DOHH2 (cell line): ENCODE data around the gene TAF12.

Experiments
- EZH2phosphoT487 ChIP-seq: fragments of 200-600 bp; sonication (generic); IDR thresholded peaks from 2 replicates; pipeline ENCODE4 v1.6.1; 2017; ENCODE audit warnings: borderline replicate concordance, mild to moderate bottlenecking, antibody characterized with exemption, low read length, moderate library complexity, mixed read lengths
- TF ChIP-seq, protein P1 (sequence below): fragments of 200-600 bp; sonication (generic); IDR thresholded peaks from one replicate; pipeline ENCODE4 v1.5.1; 2014; ENCODE audit warnings: antibody characterized with exemption, mild to moderate bottlenecking, low read depth, low read length; ENCODE audit not compliant: poor library complexity, severe bottlenecking

DNA sequence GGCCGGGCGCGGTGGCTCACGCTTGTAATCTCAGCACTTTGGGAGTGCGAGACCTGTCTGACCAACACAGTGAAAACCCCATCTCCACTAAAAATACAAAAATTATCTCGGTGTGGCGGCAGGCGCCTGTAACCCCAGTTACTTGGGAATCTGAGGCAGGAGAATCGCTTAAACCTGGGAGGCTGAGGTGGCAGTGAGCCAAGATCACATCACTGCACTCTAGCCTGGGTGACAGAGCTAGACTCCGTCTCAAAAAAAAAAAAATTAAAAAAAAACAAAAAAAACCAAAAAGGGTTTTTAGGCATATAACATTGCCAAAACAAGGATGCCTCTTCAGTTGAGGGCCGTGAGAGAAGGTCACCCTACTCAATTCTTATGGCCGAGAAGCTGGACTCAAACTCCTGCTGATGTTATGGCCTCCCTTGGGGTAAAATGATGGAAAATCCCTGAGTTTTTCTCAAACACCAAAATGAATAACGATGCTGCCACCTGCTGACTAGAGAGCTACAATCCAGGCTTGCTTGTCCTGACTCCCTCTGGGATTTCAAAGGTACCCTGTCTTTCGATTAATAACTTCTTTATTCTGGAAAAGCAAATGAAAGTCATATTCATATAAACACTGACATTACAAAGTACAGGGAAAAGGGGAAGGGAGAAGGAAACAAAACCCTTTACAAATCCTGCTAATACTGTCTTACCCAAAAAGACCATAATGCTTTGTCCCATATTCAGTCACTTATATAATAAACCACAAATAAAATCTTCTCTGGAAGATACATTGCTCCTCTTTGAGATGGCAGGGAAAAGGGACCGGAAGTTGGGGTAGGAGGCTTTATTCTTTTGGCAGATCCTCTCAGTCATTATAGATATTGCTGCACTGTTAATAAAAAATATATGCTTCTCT lies 40.1 kb downstream of the TAF12 start:
- TF ChIP-seq, protein P1, sequence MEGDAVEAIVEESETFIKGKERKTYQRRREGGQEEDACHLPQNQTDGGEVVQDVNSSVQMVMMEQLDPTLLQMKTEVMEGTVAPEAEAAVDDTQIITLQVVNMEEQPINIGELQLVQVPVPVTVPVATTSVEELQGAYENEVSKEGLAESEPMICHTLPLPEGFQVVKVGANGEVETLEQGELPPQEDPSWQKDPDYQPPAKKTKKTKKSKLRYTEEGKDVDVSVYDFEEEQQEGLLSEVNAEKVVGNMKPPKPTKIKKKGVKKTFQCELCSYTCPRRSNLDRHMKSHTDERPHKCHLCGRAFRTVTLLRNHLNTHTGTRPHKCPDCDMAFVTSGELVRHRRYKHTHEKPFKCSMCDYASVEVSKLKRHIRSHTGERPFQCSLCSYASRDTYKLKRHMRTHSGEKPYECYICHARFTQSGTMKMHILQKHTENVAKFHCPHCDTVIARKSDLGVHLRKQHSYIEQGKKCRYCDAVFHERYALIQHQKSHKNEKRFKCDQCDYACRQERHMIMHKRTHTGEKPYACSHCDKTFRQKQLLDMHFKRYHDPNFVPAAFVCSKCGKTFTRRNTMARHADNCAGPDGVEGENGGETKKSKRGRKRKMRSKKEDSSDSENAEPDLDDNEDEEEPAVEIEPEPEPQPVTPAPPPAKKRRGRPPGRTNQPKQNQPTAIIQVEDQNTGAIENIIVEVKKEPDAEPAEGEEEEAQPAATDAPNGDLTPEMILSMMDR: peak; percentile 75
- no peak for TF ChIP-seq EZH2phosphoT487
